Keratinocyte (primary cell): Measurements from ENCODE around the gene ZNF354C.

Experiments used
- CTCF ChIP-seq, 3 experiments: IDR thresholded peaks in 1 of 3; conservative IDR thresholded peaks in 1 of 3; optimal IDR thresholded peaks in 1 of 3; 2 replicates in 2 of 3; 3 replicates in 1 of 3; pipeline versions ENCODE3 to v1.5.1; 2011; ENCODE audit warnings: low read length in 3 of 3, mild to moderate bottlenecking in 3 of 3, moderate library complexity in 2 of 3, control low read depth in 1 of 3, inconsistent platforms in 1 of 3; ENCODE audit not compliant: insufficient read depth in 2 of 3; ENCODE audit errors: extremely low read depth in 1 of 3
- EZH2 ChIP-seq: IDR thresholded peaks from one replicate; pipeline ENCODE4 v1.6.1; 2012; ENCODE audit warnings: inconsistent platforms, mild to moderate bottlenecking, low read length, moderate library complexity

GRCh38 chr5:179125789-179126505 lies 65.8 kb downstream of the ZNF354C start:
- no peak for TF ChIP-seq CTCF (optimal IDR thresholded peaks at IDR 0.05 in 1 of 3, IDR thresholded peaks at IDR 0.05 in 1 of 3, conservative IDR thresholded peaks at IDR 0.05 in 1 of 3; ENCODE audit: extremely low read depth in 1 of 3, insufficient read depth in 2 of 3, low read length in 3 of 3)
- TF ChIP-seq EZH2: no peak
